CD4-positive, alpha-beta T cell (primary cell): ENCODE results near the gene AIF1. TPM values are rescaled to one million over a fixed set of nuclear protein-coding genes. Genes with fewer than 3 reads are reported as not detected.

Experiments
- ATAC-seq: fragments of 200-7000 bp; cut with Tn5 transposase; one replicate; pipeline ENCODE4 v1.10.0; 2022; ENCODE audit warnings: mild to moderate bottlenecking; ENCODE audit not compliant: poor library complexity
- CTCF ChIA-PET: fragments of 350-600 bp; sonication (Branson Sonifier 250); formaldehyde crosslinking; loops from one replicate; lab custom pipeline; 2021; ENCODE audit warnings: antibody characterized with exemption, inconsistent platforms; lab: Charles Lee
- POLR2A ChIA-PET: fragments of 350-600 bp; sonication (Branson Sonifier 250); formaldehyde crosslinking; loops from one replicate; lab custom pipeline; 2021; ENCODE audit warnings: antibody characterized with exemption, inconsistent platforms; lab: Charles Lee
- DNase-seq, 14 experiments: peaks; one replicate each; pipeline ENCODE4 v3.0.0-alpha.2; 2013 to 2020; ENCODE audit warnings: mixed read lengths in 2 of 14
- H3K27ac ChIP-seq, 2 donors: one replicate each; pipeline versions ENCODE4 v1.5.1 to v1.7.0; 2013; ENCODE audit warnings: low read length in 2 of 2, low read depth in 1 of 2, mild to moderate bottlenecking in 1 of 2
- H3K27me3 ChIP-seq, 2 experiments: 1 replicate in 1 of 2; 2 replicates in 1 of 2; pipeline versions ENCODE4 v1.6.1 to v1.7.0; 2013; ENCODE audit warnings: low read length in 2 of 2, control low read depth in 1 of 2, mild to moderate bottlenecking in 1 of 2, moderate library complexity in 1 of 2; ENCODE audit not compliant: insufficient read depth in 2 of 2, control insufficient read depth in 1 of 2
- H3K36me3 ChIP-seq: one replicate; pipeline ENCODE4 v1.6.1; 2013; ENCODE audit warnings: low read length, control low read depth; ENCODE audit not compliant: insufficient read depth
- H3K4me1 ChIP-seq: one replicate; pipeline ENCODE4 v1.6.1; 2013; ENCODE audit warnings: low read length, control low read depth; ENCODE audit not compliant: insufficient read depth
- H3K4me3 ChIP-seq: one replicate; pipeline ENCODE4 v1.5.1; 2013; ENCODE audit warnings: mild to moderate bottlenecking, low read length, moderate library complexity
- H3K9me3 ChIP-seq, 2 experiments: 1 replicate in 1 of 2; 2 replicates in 1 of 2; pipeline versions ENCODE4 v1.6.1 to v1.7.0; 2013; ENCODE audit warnings: low read length in 2 of 2, mild to moderate bottlenecking in 2 of 2, control low read depth in 1 of 2, moderate library complexity in 1 of 2; ENCODE audit not compliant: control insufficient read depth in 1 of 2, insufficient read depth in 1 of 2
- H3K27ac Mint-ChIP-seq: one replicate; pipeline ENCODE4 v1.8.0; 2020; ENCODE audit warnings: mixed read lengths
- H3K27me3 Mint-ChIP-seq: one replicate; pipeline ENCODE4 v1.8.0; 2021; ENCODE audit warnings: mixed read lengths
- H3K36me3 Mint-ChIP-seq: one replicate; pipeline ENCODE4 v1.8.0; 2021; ENCODE audit warnings: low read depth, mixed read lengths
- H3K4me1 Mint-ChIP-seq: one replicate; pipeline ENCODE4 v1.8.0; 2021; ENCODE audit warnings: low read depth, mixed read lengths
- H3K4me3 Mint-ChIP-seq: one replicate; pipeline ENCODE4 v1.8.0; 2020; ENCODE audit warnings: mild to moderate bottlenecking, mixed read lengths
- H3K9me3 Mint-ChIP-seq: one replicate; pipeline ENCODE4 v1.8.0; 2020; ENCODE audit warnings: mixed read lengths
- CTCF ChIP-seq: fragments of 200-600 bp; IDR thresholded peaks from one replicate; pipeline ENCODE4 v1.8.0; 2022; ENCODE audit warnings: antibody characterized with exemption, mild to moderate bottlenecking
- intact Hi-C, 2 experiments: fragments of 100-400 bp; cut with DNase I in 1 of 2; cut with micrococcal nuclease in 1 of 2; formaldehyde crosslinking; loops; one replicate each; pipeline versions ENCODE4 v1.15.1 to v1.9.0; 2023 to 2025; cut with DNase I, micrococcal nuclease
- total RNA-seq, 174 experiments: library from RNA in 2 of 174; stranded (reverse) in 2 of 174; gene quantifications; one replicate each; pipeline ENCODE4 v1.2.3 and lab custom pipeline; 2021 to 2026

Gene AIF1
- total RNA-seq, 2 experiments from 2014 or later, result 31.8 to 35.5 TPM

DNA sequence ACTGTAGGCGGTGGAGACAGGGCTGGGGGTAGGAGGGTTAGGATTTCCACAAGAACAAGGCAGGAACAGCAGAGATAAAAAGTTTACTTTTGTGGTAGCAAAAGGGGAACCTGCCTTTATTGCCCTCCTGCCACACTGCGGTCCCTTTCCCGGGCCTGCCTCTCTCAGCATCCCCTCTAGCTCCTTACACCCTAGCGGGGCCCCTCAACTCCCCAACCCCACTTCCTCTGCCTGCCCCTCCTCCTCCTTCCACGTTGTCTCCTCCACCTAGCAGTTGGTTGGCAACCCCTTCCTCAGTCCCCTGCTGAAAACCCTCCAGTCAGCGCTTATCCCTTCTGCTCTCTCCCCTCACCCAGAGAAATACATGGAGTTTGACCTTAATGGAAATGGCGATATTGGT is 714 bp downstream of the AIF1 start:
- ChIA-PET CTCF (interaction anchor here (1.6 kb wide), 1 partner anchor 17 kb away, joined by 7 read pairs; no protein-coding TSS in a partner anchor), POLR2A (interaction anchor here (1.0 to 1.5 kb wide), 4 partner anchors 11 to 74 kb away, joined by 3 to 5 read pairs (median 4); partner anchors contain the start of gene GPANK1)
- Mint-ChIP-seq H3K9me3 (no peaks in the 10 kb centered on the region), H3K4me1 (peaks cover 40% of the 10 kb centered on the region), H3K36me3 (peaks cover 5% of the 10 kb centered on the region), H3K27me3 (no peaks in the 10 kb centered on the region), H3K27ac (peak overlapping the region; percentile 86), H3K4me3 (peak overlapping the region; percentile 85)
- peak overlapping the region in 1 of 2 donors; percentile 29 for H3K27ac ChIP-seq
- intact Hi-C loops, result no loop called here
- H3K4me3 ChIP-seq, result peak overlapping the region; percentile 46
- ATAC-seq, result no peak
- no peaks in the 10 kb centered on the region for H3K27me3 ChIP-seq
- DNase-seq, result peak in 8 of 14 experiments; percentile 12 to 62 (median 35)
- H3K9me3 ChIP-seq, result no peaks in the 10 kb centered on the region
- TF ChIP-seq CTCF, result no peak
- no peaks in the 10 kb centered on the region for H3K36me3 ChIP-seq
- H3K4me1 ChIP-seq, result peaks cover 27% of the 10 kb centered on the region

- Histone ChIP-seq H3K4me1 (peaks cover 40% of the 10 kb centered on the region), H3K36me3 (no peaks in the 10 kb centered on the region), H3K4me3 (no peak overlapping the region), H3K27me3 (no peaks in the 10 kb centered on the region), H3K27ac (no peak overlapping the region), H3K9me3 (no peaks in the 10 kb centered on the region)
- Mint-ChIP-seq H3K36me3 (peaks cover 14% of the 10 kb centered on the region), H3K4me1 (peaks cover 49% of the 10 kb centered on the region), H3K27ac (peak overlapping the region; percentile 86), H3K27me3 (no peaks in the 10 kb centered on the region), H3K9me3 (no peaks in the 10 kb centered on the region), H3K4me3 (peak overlapping the region; percentile 76)
- TF ChIP-seq CTCF, result no peak
- ChIA-PET POLR2A (interaction anchor here (1.5 kb wide), 1 partner anchor 34 kb away, joined by 3 read pairs; no protein-coding TSS in a partner anchor), CTCF (interaction anchor here (1.0 to 1.6 kb wide), 2 partner anchors 18 kb away, joined by 3 to 7 read pairs; no protein-coding TSS in a partner anchor)
- ATAC-seq, result no peak
- intact Hi-C loops, result no loop called here
- no peak for DNase-seq
Measured at GRCh38 chr6:31617010-31617409, 2.0 kb downstream of the AIF1 start.

DNA sequence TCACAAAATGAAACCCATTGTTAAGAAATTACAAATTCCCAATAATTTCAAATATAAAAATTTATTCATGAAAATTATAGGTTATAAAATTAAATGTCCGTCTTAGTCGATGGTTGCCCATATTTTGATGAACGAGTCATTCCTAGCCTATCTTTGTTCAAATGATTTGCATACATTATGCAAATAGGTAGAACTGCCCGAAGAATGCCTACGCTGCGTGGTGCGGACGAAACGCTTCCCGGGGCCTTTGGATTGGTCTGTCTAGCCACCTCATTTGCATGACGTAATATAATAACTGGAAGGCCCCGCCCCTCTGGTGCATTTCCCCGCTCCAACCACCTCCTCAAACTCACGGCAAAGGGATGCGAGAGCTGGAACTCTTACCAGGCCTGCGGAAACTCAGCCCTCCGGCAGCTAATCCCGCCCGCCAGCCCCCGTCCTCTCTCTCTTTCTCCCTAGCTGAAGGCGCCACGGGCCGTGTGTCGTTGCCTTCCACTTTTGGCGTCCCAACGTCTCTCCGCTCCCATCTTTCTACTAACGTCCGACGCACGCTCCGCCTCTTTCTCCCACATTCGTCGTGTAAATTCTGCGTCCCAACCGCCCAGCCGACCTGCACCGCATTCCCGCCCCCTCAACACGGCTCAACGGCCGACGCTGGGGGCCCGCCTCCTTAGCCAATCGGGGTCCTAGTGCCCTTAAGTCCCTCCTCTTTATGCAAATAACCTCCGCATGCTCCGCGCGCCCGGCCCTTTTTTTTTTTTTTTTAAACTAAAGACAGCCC is 5.0 kb downstream of the AIF1 start:
- H3K9me3 ChIP-seq, result no peaks in the 10 kb centered on the region
- H3K4me3 ChIP-seq, result peak overlapping the region; percentile 74
- H3K9me3 Mint-ChIP-seq, result no peaks in the 10 kb centered on the region
- H3K4me3 Mint-ChIP-seq, result peak overlapping the region; percentile 92
- ChIA-PET POLR2A (interaction anchor here (0.6 to 4.9 kb wide), 16 partner anchors 26 to 1351 kb away, joined by 3 to 46 read pairs (median 4); partner anchors contain the start of genes ABHD16A, BAG6, C6orf47 and DDX39B), CTCF (interaction anchor here (0.9 to 1.0 kb wide), 2 partner anchors 21 to 69 kb away, joined by 4 read pairs; no protein-coding TSS in a partner anchor)
- H3K27me3 ChIP-seq, result no peaks in the 10 kb centered on the region
- DNase-seq (peak; percentile 86 to 99 (median 95)), ATAC-seq (peak; percentile 79)
- peaks cover 39% of the 10 kb centered on the region for H3K36me3 Mint-ChIP-seq
- H3K4me1 ChIP-seq, result peaks cover 46% of the 10 kb centered on the region
- H3K4me1 Mint-ChIP-seq, result peaks cover 52% of the 10 kb centered on the region
- intact Hi-C loops, result loop anchor here (1.0 to 2.0 kb wide), 5 partner anchors 32 to 73 kb away; partner anchors contain the start of genes BAG6 (in 2 of the 2), ATP6V1G2 (in 1 of the 2), C6orf47 (in 1 of the 2) and GPANK1 (in 1 of the 2)
- peak overlapping the region; percentile 97 to 99 for H3K27ac ChIP-seq
- H3K36me3 ChIP-seq, result peaks cover 26% of the 10 kb centered on the region
- no peaks in the 10 kb centered on the region for H3K27me3 Mint-ChIP-seq
- H3K27ac Mint-ChIP-seq, result peak overlapping the region; percentile 92
- TF ChIP-seq CTCF, result no peak
